GM19463 (cell line): Measurements from ENCODE around the gene JMJD1C.

Source experiments
- ATAC-seq: cut with Tn5 transposase; IDR thresholded peaks from one replicate; pipeline ENCODE4 v1.9.1; 2021; ENCODE audit warnings: mild to moderate bottlenecking, moderate library complexity; ENCODE audit not compliant: unreplicated experiment

JMJD1C gene

DNA sequence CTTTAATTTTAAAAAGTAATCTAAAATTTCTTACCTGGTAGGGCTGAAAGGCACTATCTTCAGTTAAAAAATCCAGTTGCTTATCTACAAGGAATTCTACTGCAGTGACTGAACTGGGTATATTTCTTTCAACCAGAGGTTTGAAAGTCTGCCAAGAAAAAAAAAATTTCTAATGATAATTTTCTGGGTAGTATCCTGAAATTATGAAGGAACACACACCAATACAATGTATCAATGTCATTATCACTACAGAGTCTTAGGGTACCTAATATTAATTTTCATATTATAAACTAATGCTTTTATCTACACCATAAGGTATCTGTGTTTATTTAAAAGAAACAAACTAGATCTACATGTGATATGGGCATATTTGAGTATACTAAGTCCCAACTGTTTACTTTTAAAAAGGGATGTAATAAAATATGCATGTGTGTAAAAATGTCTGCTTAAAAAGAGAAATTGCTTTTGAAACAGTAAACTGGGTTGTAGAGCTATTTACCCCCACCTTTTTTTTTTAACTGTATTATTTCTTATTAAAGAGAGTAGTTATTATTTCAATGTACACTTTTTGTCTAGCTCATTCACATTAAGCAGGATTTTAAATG is 201.1 kb downstream of the JMJD1C start:
- no peak for ATAC-seq

DNA sequence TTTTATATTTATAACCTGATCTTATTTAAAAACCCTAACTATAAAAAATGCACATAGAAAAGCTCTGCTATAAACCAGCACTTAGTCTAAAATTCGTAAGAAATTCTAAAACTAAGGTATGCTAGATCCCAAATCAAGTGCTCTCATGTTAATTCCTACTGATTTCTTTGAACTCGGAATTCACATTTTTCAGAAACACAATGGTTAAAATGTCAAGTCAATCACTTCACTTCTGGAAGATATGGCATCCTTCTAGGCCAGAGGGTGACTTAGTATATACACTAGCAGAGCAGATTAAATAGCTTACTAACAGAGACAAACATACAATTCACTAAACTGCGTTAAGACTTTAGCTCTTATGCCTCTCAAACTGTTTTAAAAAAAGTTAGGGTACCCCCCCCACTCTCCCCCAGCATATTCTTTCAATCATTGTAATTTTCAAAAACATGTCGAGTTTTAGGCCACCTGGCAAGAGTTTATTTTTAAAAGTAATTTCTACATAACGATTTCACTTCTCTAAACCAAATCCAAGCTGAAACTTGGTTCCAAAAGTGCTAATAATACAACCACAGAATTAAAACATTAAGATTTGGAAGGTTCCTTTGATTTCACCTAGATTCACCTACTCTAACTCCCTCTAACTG is 203.2 kb downstream of the JMJD1C start:
- ATAC-seq, result no peak

DNA sequence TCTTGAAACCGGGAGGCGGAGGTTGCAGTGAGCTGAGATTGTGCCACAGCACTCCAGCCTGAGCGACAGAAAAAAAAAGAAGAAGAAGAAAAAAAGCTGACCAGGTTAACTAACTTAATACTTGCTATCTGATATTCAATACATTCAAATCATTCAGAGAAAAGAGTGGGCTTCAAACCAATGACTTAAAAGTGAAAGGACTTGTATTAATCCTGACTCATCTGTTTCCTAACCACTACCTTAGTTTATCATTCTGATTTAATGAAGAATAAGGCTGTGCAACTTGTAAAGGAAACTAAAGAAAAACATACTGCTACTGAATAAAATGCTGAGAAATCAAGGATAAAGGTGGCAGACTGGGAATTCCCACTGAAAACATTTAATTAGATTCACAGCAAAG is 204.3 kb downstream of the JMJD1C start:
- ATAC-seq, result no peak

DNA sequence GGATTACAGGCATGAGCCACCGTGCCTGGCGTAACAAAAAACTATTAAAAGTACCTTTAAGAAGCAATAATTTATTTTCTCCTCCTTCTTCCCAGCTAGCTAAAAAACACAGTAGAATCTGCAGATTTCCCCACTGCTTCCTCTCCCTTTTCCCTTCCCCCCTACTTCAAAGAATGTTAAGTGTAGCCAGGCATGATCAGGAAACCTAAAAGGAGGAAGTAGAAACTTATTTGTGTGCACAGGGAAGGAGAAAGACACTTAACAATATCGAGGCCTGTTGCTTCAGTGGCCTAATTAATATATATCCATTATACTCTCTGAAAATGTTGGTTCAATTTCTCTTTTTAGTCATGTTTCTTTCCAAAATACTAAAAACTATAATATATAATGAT is 204.9 kb downstream of the JMJD1C start:
- no peak for ATAC-seq

DNA sequence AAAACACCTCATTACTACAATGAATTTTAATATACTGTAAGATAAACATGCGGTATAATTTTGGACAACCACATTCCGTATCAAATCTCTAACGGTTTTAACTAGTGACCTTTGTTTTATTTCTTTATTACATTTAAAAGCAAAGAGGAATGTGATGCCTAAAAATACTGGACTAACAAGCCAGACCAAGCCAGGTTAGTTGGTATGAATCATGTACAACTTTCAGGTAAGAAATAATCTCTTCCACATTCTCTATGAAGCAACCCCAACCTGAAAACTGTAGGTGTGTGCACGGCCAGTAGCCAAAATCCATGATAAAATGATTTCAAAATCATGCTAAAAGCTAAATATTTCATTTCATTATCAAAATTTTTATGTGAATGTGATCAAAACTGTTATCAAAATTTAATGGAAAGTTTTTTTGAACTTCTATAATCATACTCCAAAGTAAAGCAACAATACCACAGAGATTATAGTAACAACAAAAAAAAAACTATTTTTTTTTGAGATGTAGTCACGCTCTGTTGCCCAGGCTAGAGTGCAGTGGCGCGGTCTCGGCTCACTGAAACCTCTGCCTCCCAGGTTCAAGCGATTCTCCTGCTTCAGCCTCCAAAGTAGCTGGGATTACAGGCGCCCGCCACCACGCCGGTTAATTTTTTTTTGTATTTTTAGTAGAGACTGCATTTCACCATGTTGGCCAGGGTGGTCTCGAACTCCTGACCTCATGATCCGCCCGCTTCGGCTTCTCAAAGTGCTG is 205.5 kb downstream of the JMJD1C start:
- no peak for ATAC-seq

DNA sequence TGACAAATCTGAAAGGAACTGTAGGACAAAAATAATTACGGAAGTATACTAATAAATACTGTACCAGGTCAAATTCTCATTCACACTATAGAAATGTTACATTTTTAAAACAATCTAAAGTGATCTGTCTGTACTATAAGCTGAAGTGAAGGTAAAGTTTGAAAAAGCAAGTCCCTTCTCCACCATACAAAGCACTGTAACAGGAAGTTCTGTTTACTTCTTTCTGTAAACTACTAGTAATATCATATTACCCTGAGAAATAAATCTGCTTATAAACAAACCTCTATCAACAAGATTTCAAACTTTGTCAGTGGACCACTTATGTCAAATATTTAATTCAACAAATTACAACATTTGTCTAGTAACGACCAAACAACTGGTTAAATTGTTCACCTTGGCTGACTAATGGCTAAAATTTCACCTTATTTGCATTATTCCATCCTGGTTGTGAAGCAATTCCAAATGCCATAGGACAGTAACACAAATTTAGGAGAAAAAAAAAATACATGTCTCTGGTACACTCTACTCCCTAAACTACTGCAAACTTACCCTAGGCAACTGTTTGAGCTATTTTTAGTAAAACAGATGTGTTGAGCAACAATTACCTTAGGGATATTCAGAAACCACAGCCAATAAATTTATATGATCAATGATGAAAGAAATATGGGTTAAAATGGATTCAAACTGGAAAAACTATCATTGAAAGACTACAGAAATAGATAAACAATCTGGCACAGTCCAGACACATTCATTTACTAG is 206.7 kb downstream of the JMJD1C start:
- no peak for ATAC-seq

DNA sequence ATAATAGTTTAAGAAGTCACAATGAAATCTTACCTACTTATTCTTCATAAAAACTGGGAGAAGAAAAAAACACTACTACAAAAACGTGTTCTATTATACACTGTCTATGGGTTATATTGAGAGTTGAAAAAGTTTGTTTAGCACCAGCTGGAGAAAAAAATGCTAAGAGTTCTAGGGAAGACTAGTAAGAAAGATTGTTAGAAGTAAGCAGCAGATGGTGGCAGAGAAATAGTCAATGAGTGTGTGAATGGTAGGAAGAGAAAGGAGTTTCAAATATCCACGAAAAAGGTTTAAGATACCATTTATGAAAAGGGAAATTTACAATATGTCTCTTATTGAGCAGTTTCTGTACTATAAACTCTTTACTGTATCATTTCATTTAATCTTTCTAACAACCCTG is 208.0 kb downstream of the JMJD1C start:
- ATAC-seq, result no peak

DNA sequence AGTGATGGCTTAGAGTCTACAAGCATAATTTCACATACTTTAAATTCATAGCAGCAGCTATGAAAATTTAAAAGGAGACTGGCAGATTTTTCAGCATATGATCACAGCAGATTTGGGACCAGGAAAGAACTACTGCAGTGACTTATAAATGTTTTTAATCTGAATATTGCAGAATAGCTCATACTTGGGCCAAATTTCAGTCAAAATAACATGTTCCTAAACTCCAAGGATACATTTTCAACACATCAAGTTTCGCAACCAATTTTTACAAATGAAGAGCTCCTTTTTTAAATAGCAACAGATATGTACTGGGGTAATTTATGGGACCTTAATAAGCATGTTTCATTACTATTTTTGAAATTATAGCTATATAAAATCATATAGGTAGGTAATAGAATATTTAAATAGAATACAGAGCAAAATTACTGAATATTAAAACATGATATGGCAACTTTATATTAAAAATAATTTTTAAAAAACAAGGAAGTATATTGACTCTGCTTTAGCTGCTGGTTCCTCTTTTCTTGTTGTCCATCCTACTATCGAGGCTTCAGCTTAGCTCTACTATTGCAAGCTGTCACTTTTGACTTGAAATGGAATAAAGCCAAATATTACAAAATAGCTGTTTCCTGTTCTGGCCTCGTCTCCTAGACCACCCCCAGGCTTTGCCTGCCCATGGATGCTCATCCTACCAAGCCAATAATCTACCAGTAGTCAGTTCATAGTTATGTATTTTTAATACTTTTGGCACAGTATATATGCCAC is 209.6 kb downstream of the JMJD1C start:
- no peak for ATAC-seq

DNA sequence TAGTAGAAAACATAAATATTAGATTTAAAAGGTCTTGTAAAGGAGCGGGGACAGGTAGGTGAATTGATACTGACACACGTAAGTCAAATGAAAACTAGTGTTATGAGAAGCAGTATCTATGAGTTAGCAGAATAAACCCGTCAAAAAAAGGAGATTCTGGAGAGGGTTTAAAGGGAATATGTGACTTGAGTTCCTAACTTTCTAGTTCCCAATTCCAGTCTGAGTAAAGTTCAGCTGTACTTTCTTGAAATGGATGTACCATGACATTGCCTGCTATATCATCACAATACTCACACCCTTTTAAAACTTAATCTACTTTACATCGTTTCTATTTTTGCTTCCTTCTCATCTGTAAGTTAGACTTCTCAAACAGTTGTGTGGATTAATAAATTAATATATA is 210.5 kb downstream of the JMJD1C start:
- no peak for ATAC-seq

DNA sequence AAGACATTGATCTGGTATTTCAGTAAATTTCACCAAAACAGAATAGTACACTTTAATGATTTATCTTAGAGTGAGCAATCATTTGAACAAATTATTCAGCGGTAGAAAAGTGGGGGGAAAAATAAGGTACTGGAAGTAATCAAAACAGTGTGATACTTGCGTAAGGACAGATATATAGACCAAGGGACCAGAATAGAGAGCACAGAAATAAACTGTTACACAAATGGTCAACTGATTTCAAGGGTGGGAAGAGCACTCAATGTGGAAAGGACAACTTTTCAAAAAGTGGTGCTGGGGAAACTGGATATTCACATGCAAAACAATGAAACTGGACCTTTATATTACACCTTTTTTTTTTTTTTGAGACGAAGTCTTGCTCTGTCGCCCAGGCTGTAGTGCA is 212.7 kb downstream of the JMJD1C start:
- ATAC-seq, result no peak

DNA sequence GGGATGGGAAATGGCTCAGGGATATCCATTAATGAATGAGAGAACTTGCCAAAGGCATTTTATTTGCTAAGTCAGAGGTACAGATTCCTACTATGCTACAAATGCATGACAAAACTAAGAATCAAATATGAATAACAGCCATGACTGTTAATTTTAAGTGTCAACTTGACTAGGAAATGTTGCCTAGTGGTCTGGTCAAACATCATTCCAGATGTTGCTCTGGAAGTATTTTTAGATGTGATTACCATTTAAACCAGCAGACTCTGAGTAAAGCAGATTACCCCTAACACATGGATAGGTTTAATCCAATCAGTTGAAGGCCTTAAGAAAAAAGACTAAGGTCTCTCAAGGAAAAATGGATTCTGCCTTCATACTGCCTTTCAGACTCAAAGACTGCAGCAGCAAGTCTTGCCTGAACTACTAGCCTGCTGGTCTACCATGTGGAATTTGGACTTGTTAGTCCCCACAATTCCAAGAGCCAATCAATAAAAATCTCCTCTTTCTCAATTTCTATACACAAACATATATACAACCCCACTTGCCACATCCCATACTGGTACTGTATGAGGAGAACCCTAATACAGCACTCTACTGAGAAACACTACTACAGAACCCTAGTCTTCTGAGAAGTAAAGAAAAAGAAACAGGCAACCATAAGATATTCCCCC is 213.5 kb downstream of the JMJD1C start:
- ATAC-seq, result no peak

DNA sequence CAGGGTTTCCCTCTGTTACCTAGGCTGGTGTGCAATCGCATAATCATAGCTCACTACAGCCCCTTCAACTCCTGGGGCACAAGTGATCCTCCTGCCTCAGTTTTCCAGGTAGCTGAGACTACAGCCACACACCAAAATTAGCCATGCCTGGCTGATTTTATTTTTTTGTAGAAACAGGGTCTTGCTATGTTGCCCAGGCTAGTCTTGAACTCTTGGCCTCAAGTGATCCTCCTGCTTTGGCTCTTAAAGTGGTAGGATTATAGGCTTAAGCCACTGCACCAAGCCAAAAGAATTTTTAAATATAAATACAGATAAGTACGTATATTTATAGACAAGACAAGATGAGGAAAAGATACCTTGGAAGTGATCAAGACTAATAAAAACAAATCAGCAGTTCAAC is 215.7 kb downstream of the JMJD1C start:
- no peak for ATAC-seq

DNA sequence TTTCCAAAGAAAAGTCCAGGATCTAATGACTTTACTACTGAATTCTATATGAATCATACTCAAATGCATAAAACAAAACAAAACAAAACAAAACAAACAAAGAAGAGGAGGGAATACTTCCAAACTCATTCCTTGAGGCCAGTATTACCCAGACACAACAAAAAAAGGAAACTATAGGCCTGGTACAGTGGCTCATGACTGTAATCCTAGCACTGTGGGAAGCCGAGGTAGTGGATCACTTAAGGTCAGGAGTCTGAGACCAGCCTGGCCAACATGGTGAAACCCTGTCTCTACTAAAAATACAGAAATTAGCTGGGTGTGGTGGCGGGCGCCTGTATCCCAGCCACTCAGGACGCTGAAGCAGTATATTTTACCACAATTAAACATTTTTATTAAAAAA is 218.0 kb downstream of the JMJD1C start:
- ATAC-seq, result no peak

DNA sequence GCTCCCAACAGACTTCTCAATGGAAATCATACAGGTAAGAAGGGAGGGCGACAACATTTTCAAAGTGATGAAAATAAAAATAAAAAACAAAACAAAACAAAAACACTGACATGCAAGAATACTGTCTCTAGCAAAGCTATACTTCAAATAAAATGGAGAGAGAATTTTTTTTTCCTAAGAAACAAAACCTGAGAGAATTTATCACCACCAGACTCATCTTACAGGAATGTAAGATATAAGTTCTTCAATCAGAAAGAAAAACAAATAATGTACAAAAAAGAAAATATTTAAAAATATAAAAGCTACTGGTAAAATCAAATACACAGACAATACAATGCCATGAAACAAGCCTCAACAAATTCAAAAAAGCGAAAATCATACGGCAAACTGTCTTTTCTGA is 219.4 kb downstream of the JMJD1C start:
- ATAC-seq, result no peak

DNA sequence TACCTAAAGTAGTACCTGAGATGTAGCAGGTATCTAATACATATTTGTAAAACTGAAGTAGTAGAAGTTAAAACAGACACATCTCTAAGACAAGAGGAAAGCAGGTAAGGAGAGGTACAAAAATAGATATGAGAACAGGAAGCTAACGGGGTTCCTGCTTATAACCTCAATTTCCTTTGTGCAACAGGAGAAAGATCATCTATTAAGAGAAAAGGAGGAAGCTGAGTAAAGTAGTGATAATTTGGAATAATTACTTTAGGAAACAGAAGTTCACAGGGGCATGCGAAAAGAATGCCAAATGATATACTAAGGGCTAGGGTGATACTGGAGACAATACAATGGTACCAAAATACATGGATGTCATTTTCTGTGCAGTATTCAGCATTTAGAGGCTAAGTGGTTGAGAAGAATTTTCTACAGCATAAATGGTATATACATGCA is 223.9 kb downstream of the JMJD1C start:
- no peak for ATAC-seq

DNA sequence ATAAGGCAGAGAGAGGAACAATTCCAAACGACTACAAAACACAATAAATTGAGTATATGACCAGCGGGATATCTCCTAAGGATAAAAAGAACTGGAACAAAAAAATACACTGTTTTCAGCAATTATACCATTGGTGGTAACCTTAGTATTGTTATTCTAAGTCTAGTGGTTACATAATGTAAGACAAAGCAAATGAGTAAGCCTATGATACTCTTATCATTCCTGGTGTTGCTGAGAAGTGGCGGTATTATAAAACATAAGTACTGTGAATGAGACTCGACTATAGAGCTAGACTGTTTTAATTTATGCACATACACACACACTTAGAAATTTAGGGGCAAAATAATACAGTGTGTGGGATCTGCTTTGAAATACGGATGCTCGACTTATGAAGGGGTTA is 225.0 kb downstream of the JMJD1C start:
- no peak for ATAC-seq

DNA sequence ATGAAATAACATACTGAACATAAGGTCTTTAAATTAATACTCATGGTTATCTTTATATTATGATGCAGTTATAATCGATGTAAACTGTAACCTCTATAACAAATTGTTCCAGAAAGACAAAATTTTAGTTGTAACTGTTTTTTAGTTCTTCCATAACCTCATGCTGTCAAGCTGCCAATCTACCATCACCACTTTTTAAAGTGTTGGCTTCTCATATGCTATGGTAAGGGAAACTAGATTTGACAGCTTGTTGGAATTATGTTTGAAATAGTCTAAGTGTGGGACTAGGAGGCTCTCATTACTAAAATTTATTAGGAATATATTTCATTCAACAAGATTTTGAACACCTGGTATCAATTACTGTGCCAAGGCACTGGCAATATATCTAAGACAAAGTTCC is 227.3 kb downstream of the JMJD1C start:
- ATAC-seq, result no peak

DNA sequence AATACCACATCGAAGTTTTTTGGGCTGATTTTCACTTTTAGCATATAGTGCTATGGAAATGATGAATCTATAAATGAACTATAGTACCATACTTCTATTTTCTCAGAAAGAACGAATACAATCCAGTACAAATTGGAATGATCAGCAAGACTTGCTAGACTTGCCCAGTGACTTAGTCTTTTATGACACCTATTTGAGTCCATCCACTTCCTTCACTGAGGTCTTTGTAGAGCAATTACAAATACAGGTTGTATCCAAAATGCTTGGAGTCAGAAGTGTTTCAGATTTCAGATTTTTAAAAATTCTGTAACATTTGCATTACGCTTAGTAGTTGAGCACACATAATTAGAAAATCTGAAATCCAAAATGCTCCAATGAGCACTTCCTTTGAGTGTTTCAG is 228.4 kb downstream of the JMJD1C start:
- no peak for ATAC-seq

DNA sequence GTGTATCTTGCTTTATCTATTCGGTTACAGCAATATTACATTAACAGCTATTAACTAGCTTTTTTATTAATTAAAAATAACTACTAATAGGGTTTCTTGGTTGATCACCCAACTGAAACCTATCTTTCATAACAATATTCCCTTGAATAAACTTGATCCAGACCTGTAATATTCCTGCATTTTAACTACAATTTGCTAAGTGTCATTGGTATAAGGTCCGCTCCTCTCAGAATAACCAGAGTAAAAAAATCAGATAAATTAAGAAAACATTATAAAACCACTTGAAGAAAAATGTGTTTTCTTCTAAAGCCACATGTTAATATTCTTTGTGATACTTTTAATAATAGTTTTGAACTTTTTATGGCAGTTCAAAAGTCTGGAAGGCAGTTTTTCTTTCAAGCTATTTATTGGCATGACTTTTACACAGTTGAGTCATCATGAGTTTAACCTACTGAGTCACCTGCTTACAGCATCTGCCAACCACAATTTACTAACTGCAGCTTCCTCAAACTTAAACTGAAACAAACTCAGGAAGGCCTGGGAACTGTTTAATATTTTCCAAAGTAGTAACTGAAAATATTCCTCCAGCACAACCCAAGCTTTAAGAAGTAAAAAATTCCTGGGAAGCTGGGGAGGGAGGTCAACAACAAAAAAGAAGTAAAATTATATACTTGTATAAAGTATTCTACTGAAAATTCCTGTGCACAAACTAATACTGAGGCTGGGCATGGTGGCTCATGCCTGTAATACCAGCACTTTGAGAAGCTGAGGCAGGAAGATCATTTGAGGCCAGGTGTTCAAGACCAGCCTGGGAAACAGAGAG is 229.5 kb downstream of the JMJD1C start:
- ATAC-seq, result peak; percentile 93
